KOPT-K1 (cell line): ENCODE measurements around the gene ATP5PO.

Experiments used
- H3K27ac ChIP-seq: fragments of 200-600 bp; sonication (generic); 2 replicates; pipeline ENCODE4 v1.5.1; 2016; ENCODE audit warnings: antibody characterized with exemption, mild to moderate bottlenecking, low read depth, low read length; ENCODE audit not compliant: poor library complexity, severe bottlenecking
- H3K36me3 ChIP-seq: fragments of 200-600 bp; sonication (generic); 2 replicates; pipeline ENCODE4 v1.5.1; 2017; ENCODE audit warnings: antibody characterized with exemption, mild to moderate bottlenecking, low read length, moderate library complexity; ENCODE audit not compliant: insufficient read depth
- H3K9me3 ChIP-seq: fragments of 200-600 bp; sonication (generic); 2 replicates; pipeline ENCODE4 v1.5.1; 2017; ENCODE audit warnings: antibody characterized with exemption, low read length, mild to moderate bottlenecking; ENCODE audit not compliant: insufficient read depth, poor library complexity, severe bottlenecking

ATP5PO gene

GRCh38 chr21:33947451-33948095 is 32.0 kb upstream of the ATP5PO start:
- Histone ChIP-seq H3K27ac (peak overlapping the region; percentile 98), H3K36me3 (peaks cover 39% of the 10 kb centered on the region), H3K9me3 (peaks cover 22% of the 10 kb centered on the region)

GRCh38 chr21:33945652-33946270 is 30.2 kb upstream of the ATP5PO start:
- H3K27ac ChIP-seq = peak overlapping the region; percentile 98
- H3K9me3 ChIP-seq = peaks cover 17% of the 10 kb centered on the region
- peaks cover 28% of the 10 kb centered on the region for H3K36me3 ChIP-seq

GRCh38 chr21:33944185-33944763 is 28.7 kb upstream of the ATP5PO start:
- no peak overlapping the region for H3K27ac ChIP-seq
- peaks cover 17% of the 10 kb centered on the region for H3K9me3 ChIP-seq
- H3K36me3 ChIP-seq = peaks cover 37% of the 10 kb centered on the region

GRCh38 chr21:33943293-33943692 is 27.7 kb upstream of the ATP5PO start:
- H3K36me3 ChIP-seq = peaks cover 47% of the 10 kb centered on the region
- H3K27ac ChIP-seq = no peak overlapping the region
- peaks cover 17% of the 10 kb centered on the region for H3K9me3 ChIP-seq

GRCh38 chr21:33942426-33942825 is 26.8 kb upstream of the ATP5PO start:
- H3K36me3 ChIP-seq = peaks cover 48% of the 10 kb centered on the region
- no peak overlapping the region for H3K27ac ChIP-seq

GRCh38 chr21:33940881-33941245 is 25.3 kb upstream of the ATP5PO start:
- H3K27ac ChIP-seq = peak overlapping the region; percentile 14
- H3K36me3 ChIP-seq = peaks cover 48% of the 10 kb centered on the region
- H3K9me3 ChIP-seq = peaks cover 17% of the 10 kb centered on the region

More at GRCh38 chr21:33942426-33942825, 26.8 kb upstream of the ATP5PO start:
- H3K9me3 ChIP-seq = peaks cover 17% of the 10 kb centered on the region

GRCh38 chr21:33940164-33940880 is 24.7 kb upstream of the ATP5PO start:
- Histone ChIP-seq H3K9me3 (peaks cover 17% of the 10 kb centered on the region), H3K36me3 (peaks cover 48% of the 10 kb centered on the region), H3K27ac (peak overlapping the region; percentile 14)

- peaks cover 39% of the 10 kb centered on the region for H3K36me3 ChIP-seq
- H3K9me3 ChIP-seq = peaks cover 8% of the 10 kb centered on the region
- no peak overlapping the region for H3K27ac ChIP-seq
These were observed 23.6 kb upstream of the ATP5PO start for GRCh38 chr21:33939226-33939625.

- H3K36me3 ChIP-seq = peaks cover 31% of the 10 kb centered on the region
- H3K27ac ChIP-seq = no peak overlapping the region
- no peaks in the 10 kb centered on the region for H3K9me3 ChIP-seq
These were observed 22.8 kb upstream of the ATP5PO start for GRCh38 chr21:33938381-33938780.

- peaks cover 26% of the 10 kb centered on the region for H3K36me3 ChIP-seq
- no peaks in the 10 kb centered on the region for H3K9me3 ChIP-seq
- peak overlapping the region; percentile 82 for H3K27ac ChIP-seq
These were observed 22.3 kb upstream of the ATP5PO start for GRCh38 chr21:33937931-33938339.

- Histone ChIP-seq H3K27ac (peak overlapping the region; percentile 82), H3K9me3 (no peaks in the 10 kb centered on the region), H3K36me3 (peaks cover 25% of the 10 kb centered on the region; the same call in 1 of the 2 replicates)
These were observed 21.5 kb upstream of the ATP5PO start for GRCh38 chr21:33937146-33937545.

GRCh38 chr21:33936301-33937038 is 20.9 kb upstream of the ATP5PO start:
- Histone ChIP-seq H3K9me3 (no peaks in the 10 kb centered on the region), H3K36me3 (peaks cover 25% of the 10 kb centered on the region; the same call in 1 of the 2 replicates), H3K27ac (peak overlapping the region; percentile 82)

- no peaks in the 10 kb centered on the region for H3K9me3 ChIP-seq
- no peaks in the 10 kb centered on the region for H3K36me3 ChIP-seq
- peak overlapping the region; percentile 95 for H3K27ac ChIP-seq
These were observed 17.1 kb upstream of the ATP5PO start for GRCh38 chr21:33932731-33933130.

GRCh38 chr21:33931799-33932390 is 16.3 kb upstream of the ATP5PO start:
- Histone ChIP-seq H3K9me3 (no peaks in the 10 kb centered on the region), H3K36me3 (no peaks in the 10 kb centered on the region), H3K27ac (peak overlapping the region; percentile 95)
